H1 (cell line): ENCODE results near the gene SIRPB1. TPM values are rescaled to one million over a fixed set of nuclear protein-coding genes. Genes with fewer than 3 reads are reported as not detected.

Source experiments
- CTCF ChIA-PET: fragments of 300-600 bp; sonication (Branson Sonifier 250); formaldehyde crosslinking; loops from one replicate; lab custom pipeline; 2021; ENCODE audit not compliant: partially characterized antibody; lab: Charles Lee
- POLR2A ChIA-PET: fragments of 300-600 bp; sonication (Branson Sonifier 250); formaldehyde crosslinking; loops from one replicate; lab custom pipeline; 2021; ENCODE audit warnings: inconsistent platforms; ENCODE audit not compliant: partially characterized antibody; lab: Charles Lee
- DNase-seq, 2 experiments: peaks; one replicate each; pipeline versions ENCODE4 v3.0.0 to v3.0.0-alpha.2; 2010 to 2022; ENCODE audit warnings: low spot score in 2 of 2, low read depth in 1 of 2, mixed read lengths in 1 of 2
- FAIRE-seq: peaks from 2 replicates; lab custom pipeline; 2011; peaks lifted over from hg19 to GRCh38; lab: Jason Lieb, UNC
- H2AFZ ChIP-seq: 2 replicates; pipeline ENCODE4 v1.8.1; 2012; ENCODE audit warnings: low read length, inconsistent platforms
- H2AK5ac ChIP-seq: 2 replicates; pipeline ENCODE4 v1.6.1; 2013; ENCODE audit warnings: low read depth, low read length
- H2BK120ac ChIP-seq: replicated peaks from 2 replicates; pipeline ENCODE3; 2013; ENCODE audit warnings: low read depth, low read length, inconsistent platforms
- H2BK12ac ChIP-seq: 2 replicates; pipeline ENCODE4 v1.6.1; 2013; ENCODE audit warnings: low read depth, low read length
- H2BK15ac ChIP-seq: 2 replicates; pipeline ENCODE4 v1.6.1; 2013; ENCODE audit warnings: low read length
- H2BK20ac ChIP-seq: 2 replicates; pipeline ENCODE4 v1.6.1; 2013; ENCODE audit warnings: low read length
- H2BK5ac ChIP-seq: 2 replicates; pipeline ENCODE4 v1.6.1; 2013; ENCODE audit warnings: low read depth, low read length
- H3K14ac ChIP-seq: 2 replicates; pipeline ENCODE4 v1.6.1; 2013; ENCODE audit warnings: inconsistent platforms; ENCODE audit not compliant: insufficient read length
- H3K18ac ChIP-seq: 2 replicates; pipeline ENCODE4 v1.6.1; 2013; ENCODE audit warnings: low read length; ENCODE audit errors: extremely low read depth
- H3K23ac ChIP-seq: 2 replicates; pipeline ENCODE4 v1.6.1; 2013; ENCODE audit warnings: inconsistent platforms; ENCODE audit not compliant: insufficient read length
- H3K23me2 ChIP-seq: 2 replicates; pipeline ENCODE4 v1.6.1; 2013; ENCODE audit warnings: low read depth, low read length
- H3K27ac ChIP-seq: 2 replicates; pipeline ENCODE4 v1.6.1; 2011; ENCODE audit warnings: low read depth, low read length, inconsistent platforms
- H3K27me3 ChIP-seq, 4 experiments: replicated peaks in 1 of 4; 1 replicate in 1 of 4; 2 replicates in 3 of 4; pipeline versions ENCODE4 v1.6.1 to v1.8.1; 2011 to 2013; ENCODE audit warnings: low read length in 3 of 4, mild to moderate bottlenecking in 3 of 4, inconsistent platforms in 2 of 4, mixed read lengths in 2 of 4, moderate library complexity in 1 of 4; ENCODE audit not compliant: control insufficient read depth in 3 of 4, insufficient read depth in 3 of 4; ENCODE audit errors: extremely low read depth in 1 of 4
- H3K36me3 ChIP-seq, 4 experiments: 2 replicates each; pipeline versions ENCODE4 v1.6.1 to v1.8.1; 2011 to 2013; ENCODE audit warnings: mild to moderate bottlenecking in 4 of 4, low read length in 3 of 4, moderate library complexity in 2 of 4, control low read depth in 1 of 4, inconsistent platforms in 1 of 4; ENCODE audit not compliant: insufficient read depth in 4 of 4, control insufficient read depth in 2 of 4
- H3K4ac ChIP-seq: replicated peaks from 2 replicates; pipeline ENCODE3; 2013; ENCODE audit warnings: low read length, low read depth, mixed read lengths, inconsistent platforms; ENCODE audit not compliant: insufficient read length
- H3K4me1 ChIP-seq, 4 experiments: replicated peaks in 1 of 4; 1 replicate in 1 of 4; 2 replicates in 3 of 4; pipeline versions ENCODE4 v1.6.1 to v1.8.1; 2011 to 2013; ENCODE audit warnings: low read length in 3 of 4, inconsistent platforms in 2 of 4, mixed read lengths in 1 of 4; ENCODE audit not compliant: insufficient read depth in 4 of 4, control insufficient read depth in 3 of 4
- H3K4me2 ChIP-seq, 2 experiments: 2 replicates each; pipeline versions ENCODE4 v1.6.1 to v1.8.1; 2011 to 2013; ENCODE audit warnings: low read depth in 2 of 2, low read length in 2 of 2, control low read depth in 1 of 2, inconsistent platforms in 1 of 2, mild to moderate bottlenecking in 1 of 2; ENCODE audit not compliant: insufficient read depth in 1 of 2
- H3K4me3 ChIP-seq, 4 experiments: fragments of 200-600, 300-600 bp in 1 of 4; sonication (generic), shearing (Covaris generic), sonication (Bioruptor Twin) in 1 of 4; 2 replicates each; pipeline versions ENCODE4 v1.5.1 to v1.8.1; 2011 to 2016; ENCODE audit warnings: low read length in 4 of 4, low read depth in 3 of 4, control low read depth in 2 of 4, inconsistent platforms in 2 of 4, mild to moderate bottlenecking in 2 of 4, mixed read lengths in 1 of 4, moderate library complexity in 1 of 4; ENCODE audit not compliant: insufficient read depth in 2 of 4; ENCODE audit errors: extremely low read depth in 1 of 4
- H3K56ac ChIP-seq: replicated peaks from 2 replicates; pipeline ENCODE3; 2013; ENCODE audit warnings: low read depth, mild to moderate bottlenecking, mixed read lengths, low read length, inconsistent platforms; ENCODE audit not compliant: insufficient read length
- H3K79me1 ChIP-seq: 2 replicates; pipeline ENCODE4 v1.6.1; 2013; ENCODE audit warnings: low read depth, low read length, control low read depth
- H3K79me2 ChIP-seq, 2 experiments: 2 replicates each; pipeline versions ENCODE4 v1.6.1 to v1.8.1; 2012 to 2013; ENCODE audit warnings: low read length in 2 of 2, mild to moderate bottlenecking in 2 of 2, inconsistent platforms in 1 of 2; ENCODE audit not compliant: insufficient read depth in 2 of 2, control insufficient read depth in 1 of 2
- H3K9ac ChIP-seq, 4 experiments: replicated peaks in 1 of 4; 1 replicate in 1 of 4; 2 replicates in 3 of 4; pipeline versions ENCODE4 v1.6.1 to v1.8.1; 2011 to 2013; ENCODE audit warnings: low read depth in 3 of 4, low read length in 3 of 4, control low read depth in 2 of 4, mild to moderate bottlenecking in 2 of 4, moderate library complexity in 2 of 4, inconsistent platforms in 1 of 4; ENCODE audit errors: extremely low read depth in 1 of 4
- H3K9me3 ChIP-seq, 2 experiments: 2 replicates each; pipeline versions ENCODE4 v1.6.1 to v1.8.1; 2012 to 2013; ENCODE audit warnings: mild to moderate bottlenecking in 2 of 2, moderate library complexity in 2 of 2, control low read depth in 1 of 2, inconsistent platforms in 1 of 2, low read depth in 1 of 2, low read length in 1 of 2, mixed read lengths in 1 of 2; ENCODE audit not compliant: insufficient read depth in 2 of 2
- H4K20me1 ChIP-seq, 2 experiments: replicated peaks in 1 of 2; 2 replicates each; pipeline versions ENCODE3 to v1.8.1; 2011 to 2013; ENCODE audit warnings: inconsistent platforms in 2 of 2, low read length in 2 of 2, mild to moderate bottlenecking in 1 of 2; ENCODE audit not compliant: insufficient read depth in 2 of 2, control insufficient read depth in 1 of 2
- H4K5ac ChIP-seq: 2 replicates; pipeline ENCODE4 v1.6.1; 2013; ENCODE audit warnings: low read length, low read depth, mixed read lengths, inconsistent platforms; ENCODE audit not compliant: insufficient read length
- H4K8ac ChIP-seq: 2 replicates; pipeline ENCODE4 v1.8.0; 2013; ENCODE audit warnings: mild to moderate bottlenecking, moderate library complexity, low read length, inconsistent platforms; ENCODE audit not compliant: insufficient read depth; ENCODE audit errors: extremely low read depth
- H4K91ac ChIP-seq: replicated peaks from 2 replicates; pipeline ENCODE3; 2013; ENCODE audit warnings: low read length, mixed read lengths, inconsistent platforms; ENCODE audit not compliant: insufficient read length
- CEBPB ChIP-seq: IDR thresholded peaks from 2 replicates; pipeline ENCODE4 v1.6.1; 2012; ENCODE audit warnings: low read depth, low read length
- FOSL1 ChIP-seq: IDR thresholded peaks from 2 replicates; pipeline ENCODE4 v1.6.1; 2011; ENCODE audit warnings: mild to moderate bottlenecking, low read depth, low read length, moderate library complexity; ENCODE audit not compliant: insufficient read depth
- SIX5 ChIP-seq: IDR thresholded peaks from 2 replicates; pipeline ENCODE4 v1.6.1; 2011; ENCODE audit warnings: mild to moderate bottlenecking, low read depth, low read length
- YY1 ChIP-seq: IDR thresholded peaks from 2 replicates; pipeline ENCODE4 v1.6.1; 2011; ENCODE audit warnings: low read depth, mild to moderate bottlenecking, low read length
- WGBS, 2 experiments: shearing (Covaris generic) in 1 of 2; methylation state at CpG; one replicate each; pipeline versions ENCODE4 v1.1.6 to v1.1.7; 2013 to 2015; ENCODE audit warnings: low lambda C conversion rate in 2 of 2, mixed read lengths in 2 of 2, inconsistent platforms in 1 of 2, low coverage in 1 of 2, missing lambda C conversion rate in 1 of 2; ENCODE audit not compliant: insufficient replicate concordance in 2 of 2, insufficient coverage in 1 of 2, insufficient read length in 1 of 2; ENCODE audit errors: extremely low coverage in 1 of 2, missing lambda C conversion rate in 1 of 2; 5-methylcytosine and 5-hydroxymethylcytosine counted together
- long read RNA-seq, 2 experiments: library from RNA in 1 of 2; library from capped mRNA in 1 of 2; stranded (forward); transcript quantifications; one replicate each; pipeline ENCODE4 v2.0.0, GENCODE V29; 2021; ENCODE audit warnings: inconsistent platforms in 1 of 2
- polyA minus RNA-seq, 3 experiments: library from RNA; depleted of rRNA, polyadenylated mRNA; stranded (reverse); fragments of >200 nt; gene quantifications; 1 replicate in 2 of 3; 2 replicates in 1 of 3; pipeline ENCODE4 v1.2.3, GENCODE V29; 2011
- polyA plus RNA-seq, 7 experiments: library from polyadenylated mRNA; depleted of rRNA in 3 of 7; stranded (reverse) in 5 of 7; unstranded in 2 of 7; fragments of >200 nt in 5 of 7; fragments of 200-250 nt in 2 of 7; gene quantifications; 1 replicate in 5 of 7; 2 replicates in 1 of 7; 4 replicates in 1 of 7; pipeline versions ENCODE4 v1.2.1 to v1.2.3, GENCODE V29; 2011 to 2013; ENCODE audit warnings: missing spikeins in 2 of 7, mixed read lengths in 2 of 7
- total RNA-seq: library from RNA; stranded (reverse); fragmentation: NEBNext Ultra II Directional; extraction: Animal tissue kit (Norgen Biotek cat#: 25700); gene quantifications from 2 replicates; pipeline ENCODE4 v1.2.1, GENCODE V29; 2021

Gene SIRPB1
- total RNA-seq (0.54 and 0.99 TPM in 2 replicates), polyA plus RNA-seq (2011; rRNA removed) (0.14 and 0.28 TPM in 2 replicates), polyA minus RNA-seq (2011; rRNA and poly(A)+ RNA removed) (0.32 TPM in 1 of 2 replicates, not detected in the other)
- 0.10 TPM for polyA plus RNA-seq (2011; cell fraction: cytosol; rRNA removed)
- 0.40 TPM for polyA plus RNA-seq (2011; cell fraction: nucleus; rRNA removed)
- polyA plus RNA-seq (2012, experiment 1 of 2): 0.12 to 0.31 TPM in 2 of 4 replicates, not detected in the others
- polyA plus RNA-seq (2012, experiment 2 of 2): 0.17 TPM
- not detected for polyA plus RNA-seq (2013, experiment 1 of 2)
- polyA plus RNA-seq (2013, experiment 2 of 2): 0.07 TPM
- not detected for polyA minus RNA-seq (2011; cell fraction: cytosol; rRNA and poly(A)+ RNA removed)
- not detected for polyA minus RNA-seq (2011; cell fraction: nucleus; rRNA and poly(A)+ RNA removed)
- long read RNA-seq, experiment 1: 0 reads
- long read RNA-seq, experiment 2: 0 reads

DNA sequence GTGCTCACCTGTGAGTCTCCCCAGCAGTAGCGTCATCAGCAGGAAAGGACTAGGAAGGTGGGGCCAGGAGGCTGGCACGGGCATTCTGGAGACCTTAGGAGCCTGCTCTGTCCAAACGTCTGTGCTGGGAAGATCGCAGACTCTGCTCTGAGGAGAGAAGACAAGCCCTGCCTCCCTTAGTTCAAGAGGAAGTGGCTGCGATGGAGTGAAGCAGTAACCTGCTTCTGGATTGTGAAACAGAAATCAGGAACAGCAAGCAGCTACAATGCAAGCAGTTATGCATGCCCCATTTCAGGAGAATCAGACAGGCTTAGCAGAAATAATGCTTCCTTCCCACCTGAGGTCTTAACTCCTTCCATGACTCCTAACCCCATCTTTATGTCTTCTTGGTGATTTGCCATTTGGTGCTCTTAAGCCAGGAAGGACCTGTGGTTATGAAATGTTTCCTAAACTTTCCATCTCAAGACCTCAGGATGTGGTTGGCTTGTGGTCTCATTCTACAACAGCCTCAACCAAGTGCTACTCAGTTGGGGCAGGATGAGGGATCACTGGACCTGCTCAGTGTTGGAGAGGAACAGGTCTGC, at the start of gene SIRPB1:
TSS of gene SIRPB1 (minus strand) at position 149 of the 584 bp plus-strand sequence. CDS start at position 84, 65 bp downstream.
- ChIA-PET CTCF (interaction anchor here (1.1 kb wide), 1 partner anchor 8 kb away, joined by 3 read pairs; no protein-coding TSS in a partner anchor), POLR2A (no interaction called here)
- Histone ChIP-seq H3K79me1 (no peaks in the 10 kb centered on the region), H3K4me2 (no peak within 1 kb of the TSS), H3K9ac (no peak within 1 kb of the TSS), H3K23me2 (no peaks in the 10 kb centered on the region), H2AFZ (no peak within 1 kb of the TSS), H4K91ac (no peak within 1 kb of the TSS), H3K27me3 (no peaks in the 10 kb centered on the region), H3K56ac (no peak within 1 kb of the TSS), H3K36me3 (no peaks in the 10 kb centered on the region), H4K20me1 (no peaks in the 10 kb centered on the region), H3K4ac (no peak within 1 kb of the TSS), H3K4me3 (no peak within 1 kb of the TSS), H3K4me1 (peaks cover 0 to 3% (median under 1%) of the 10 kb centered on the region in 4 experiments; a peak in 1 of 7 replicates), H4K8ac (no peak within 1 kb of the TSS), H3K79me2 (no peaks in the 10 kb centered on the region), H3K23ac (no peak within 1 kb of the TSS), H2AK5ac (no peak within 1 kb of the TSS), H2BK120ac (no peak within 1 kb of the TSS), H2BK20ac (no peak within 1 kb of the TSS; the same call in 1 of the 2 replicates), H4K5ac (no peak within 1 kb of the TSS), H3K18ac (no peak within 1 kb of the TSS), H3K27ac (no peak within 1 kb of the TSS), H3K14ac (no peak within 1 kb of the TSS), H3K9me3 (0 out of 4 replicates have a peak, but pooled peaks cover 3 to 7% of the 10 kb centered on the region in 2 experiments), H2BK5ac (no peak within 1 kb of the TSS), H2BK12ac (no peak within 1 kb of the TSS), H2BK15ac (no peak within 1 kb of the TSS)
- FAIRE-seq (no peak), DNase-seq (no peak)
- TF ChIP-seq YY1: no peak
- no peak for TF ChIP-seq FOSL1
- TF ChIP-seq CEBPB: no peak
- TF ChIP-seq SIX5: no peak
- 66% methylated on average over 5 of the region's 5 CpGs; no CpG with 5 or more reads in 1 of the 2 experiments for WGBS, 2 experiments
